GM19240 (cell line): ENCODE data around the gene ZFAND3.

Source experiments
- DNase-seq: peaks from one replicate; pipeline ENCODE4 v3.0.0; 2011; ENCODE audit warnings: low spot score; ENCODE audit not compliant: insufficient read length

Gene ZFAND3

DNA sequence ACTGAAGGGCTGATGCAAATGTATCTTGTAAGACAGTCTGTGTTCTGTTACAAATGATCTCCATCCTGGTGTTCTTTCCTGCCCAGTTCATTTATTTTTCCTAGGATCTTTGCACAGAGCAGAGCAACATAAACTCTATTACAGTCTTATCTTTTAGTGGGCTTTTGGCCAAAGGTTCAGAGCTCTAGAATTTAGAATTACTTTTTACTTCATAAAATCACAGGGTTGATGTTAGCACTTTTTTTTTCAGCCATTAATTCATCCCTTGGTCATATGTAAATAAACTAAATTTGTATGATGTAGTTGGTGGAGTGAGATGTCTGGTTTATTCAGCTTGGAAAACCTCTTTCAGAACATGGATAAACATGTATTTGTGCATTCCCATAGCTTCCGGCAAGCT, 181.9 kb downstream of the ZFAND3 start:
- DNase-seq = no peak

DNA sequence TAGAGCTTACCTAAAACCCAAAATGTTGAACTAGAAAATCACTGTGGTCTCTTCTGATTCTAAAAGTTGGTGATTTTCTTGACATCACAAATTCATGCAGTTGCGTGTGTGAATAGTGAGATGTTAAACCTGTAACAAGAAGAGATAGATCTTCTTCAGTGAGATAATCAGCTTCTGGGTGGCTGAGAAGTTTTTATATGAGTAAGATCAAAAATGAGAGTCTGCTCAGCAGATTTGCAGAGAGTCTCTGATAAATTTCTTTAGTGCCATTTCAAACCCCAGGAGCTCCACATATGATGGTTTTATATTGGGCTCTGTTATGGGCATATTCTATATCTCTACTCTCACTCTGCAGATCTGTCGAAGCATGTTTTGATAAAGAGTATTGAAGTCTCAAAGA, 185.4 kb downstream of the ZFAND3 start:
- DNase-seq = no peak

DNA sequence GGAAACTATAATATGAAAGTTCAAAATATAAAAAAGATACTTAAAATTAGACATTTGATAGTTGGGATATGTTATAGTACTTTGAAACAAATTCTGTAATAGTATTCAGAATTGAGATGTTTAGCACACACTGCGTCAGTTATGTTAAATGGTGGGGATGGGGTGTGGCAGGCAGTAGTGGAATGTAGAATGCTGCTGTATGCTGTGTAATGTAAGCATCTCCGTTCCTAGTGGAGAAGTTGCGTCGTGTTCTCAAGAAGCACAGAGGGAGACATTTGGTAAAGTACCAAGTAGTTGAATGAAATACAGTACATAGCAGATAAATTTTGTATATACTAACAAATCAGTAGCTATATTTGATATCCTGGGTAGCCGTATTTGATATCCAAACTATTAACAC, 192.4 kb downstream of the ZFAND3 start:
- no peak for DNase-seq

DNA sequence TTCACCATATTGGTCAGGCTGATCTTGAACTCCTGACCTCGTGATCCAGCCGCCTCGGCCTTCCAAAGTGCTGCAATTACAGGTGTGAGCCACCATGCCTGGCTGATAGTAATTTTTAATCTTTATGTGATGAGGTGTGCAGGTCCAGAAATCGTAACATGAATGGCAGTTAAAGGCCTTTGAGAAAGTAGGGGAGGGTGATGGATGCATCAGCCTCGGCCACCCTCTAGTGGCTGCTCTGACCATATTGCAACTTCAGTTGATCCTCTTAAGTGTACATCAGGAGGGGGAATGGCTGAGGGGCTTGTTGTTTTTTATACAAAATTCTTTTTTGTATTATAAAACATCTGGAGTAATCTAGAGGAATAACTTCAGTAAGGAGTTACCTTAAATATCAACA, 193.0 kb downstream of the ZFAND3 start:
- DNase-seq = no peak

DNA sequence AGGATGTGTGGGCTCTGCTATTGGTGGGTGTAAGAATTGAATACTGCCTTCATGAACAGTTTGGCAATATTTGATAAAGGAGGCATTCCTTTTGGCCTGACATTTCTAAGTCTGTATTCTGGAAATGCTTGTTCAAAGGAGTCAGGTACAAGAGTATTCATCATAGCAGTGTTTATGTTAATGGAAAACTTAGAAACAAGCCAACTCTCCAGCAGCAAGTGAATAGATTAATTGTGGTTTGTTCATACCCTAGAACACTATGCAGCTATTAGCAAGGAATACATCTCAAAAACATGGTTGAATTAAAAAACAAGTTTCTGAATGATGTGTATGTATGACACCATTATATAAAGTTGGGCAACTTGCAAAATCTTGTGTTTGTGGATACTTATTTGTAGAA, 195.8 kb downstream of the ZFAND3 start:
- no peak for DNase-seq

DNA sequence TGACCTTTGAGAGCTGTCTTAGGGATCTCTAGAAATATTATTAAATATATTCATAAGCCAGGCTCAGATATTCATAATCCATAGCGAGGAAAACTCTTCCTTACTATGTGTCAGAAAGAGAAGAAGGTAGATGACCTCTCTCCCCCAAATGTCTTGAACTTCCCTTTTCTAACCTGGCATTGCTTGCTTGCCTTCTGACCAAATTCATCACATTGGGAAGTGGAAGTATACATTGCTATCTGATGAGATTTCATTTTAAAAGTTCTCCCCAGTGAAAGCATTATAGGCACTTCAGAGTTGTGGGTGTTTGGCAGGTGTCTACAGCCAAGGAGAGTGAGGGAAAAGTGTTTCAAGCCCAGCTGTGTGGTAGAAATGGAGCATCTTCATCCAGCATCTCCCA, 197.3 kb downstream of the ZFAND3 start:
- no peak for DNase-seq

DNA sequence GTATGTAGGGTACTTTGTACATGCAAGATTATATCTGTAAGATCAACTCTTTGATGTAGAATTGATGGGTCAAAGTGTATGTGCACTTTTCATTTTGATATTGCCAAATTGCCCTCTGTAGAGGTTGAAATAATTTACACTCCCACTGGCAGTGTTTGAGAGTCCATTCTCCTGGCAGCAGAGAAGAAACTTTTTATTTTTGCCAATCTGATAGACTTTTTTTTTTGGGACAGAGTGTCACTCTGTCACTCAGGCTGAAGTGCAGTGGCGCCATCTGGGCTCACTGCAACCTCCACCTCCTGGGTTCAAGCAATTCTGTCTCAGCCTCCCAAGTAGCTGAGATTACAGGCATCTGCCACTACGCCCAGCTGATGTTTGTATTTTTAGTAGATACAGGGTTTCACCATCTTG, 199.2 kb downstream of the ZFAND3 start:
- no peak for DNase-seq

DNA sequence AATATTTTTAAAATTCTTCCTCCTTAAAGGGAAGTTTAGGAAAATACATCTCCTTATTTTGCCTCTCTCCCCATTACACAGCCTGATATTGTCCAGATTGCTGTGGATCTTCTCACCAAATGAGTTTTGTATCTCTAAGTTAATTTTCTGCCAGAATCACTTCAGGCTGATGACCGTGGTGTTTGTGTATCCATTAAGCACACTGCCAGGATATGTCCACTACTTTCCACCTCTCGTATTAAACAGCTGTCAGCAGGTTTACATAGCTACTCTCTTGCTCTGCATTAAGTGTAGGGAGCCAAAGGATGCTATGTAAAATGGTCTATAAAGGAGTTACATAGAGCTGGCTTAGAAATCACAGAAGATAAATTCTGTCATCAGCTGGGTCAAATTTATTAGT, 201.1 kb downstream of the ZFAND3 start:
- DNase-seq = no peak

DNA sequence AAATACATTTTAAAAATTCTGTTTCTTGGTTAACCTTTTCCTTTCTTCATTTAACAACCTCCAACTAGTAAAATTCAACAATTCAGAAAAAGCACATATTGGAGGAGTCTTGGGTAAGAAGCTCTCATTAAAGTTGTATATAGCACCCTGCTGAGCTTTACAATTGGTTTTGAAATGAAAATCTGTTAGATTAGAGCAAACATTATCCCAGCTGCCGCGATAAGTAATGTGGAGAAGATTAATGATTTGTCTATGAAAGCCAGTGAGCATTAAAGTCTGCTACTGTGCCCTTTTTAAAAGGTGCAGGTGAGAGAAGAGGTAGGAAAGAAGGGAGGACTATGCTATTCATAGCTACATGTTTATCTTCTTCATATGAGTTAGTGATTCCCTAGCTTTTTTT, 201.5 kb downstream of the ZFAND3 start:
- DNase-seq = no peak

DNA sequence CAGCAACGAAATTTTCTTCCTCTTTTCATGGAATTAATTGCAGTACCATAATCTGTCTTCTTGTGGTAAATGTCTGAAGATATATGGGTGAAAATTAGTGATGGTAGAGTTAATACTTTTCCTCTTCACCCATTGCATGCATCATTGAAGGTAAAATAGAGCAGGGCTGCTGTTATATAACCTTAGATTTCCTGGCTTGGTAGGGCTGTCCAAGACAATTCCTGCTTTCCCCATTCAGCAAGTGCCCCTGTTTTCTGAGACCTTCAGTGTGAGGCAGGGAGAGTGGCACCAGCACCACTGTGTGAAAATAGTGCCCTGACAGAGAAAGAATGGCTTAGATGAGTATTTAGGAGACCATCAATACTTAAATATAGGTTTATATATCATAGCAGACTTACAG, 202.0 kb downstream of the ZFAND3 start:
- DNase-seq = no peak

DNA sequence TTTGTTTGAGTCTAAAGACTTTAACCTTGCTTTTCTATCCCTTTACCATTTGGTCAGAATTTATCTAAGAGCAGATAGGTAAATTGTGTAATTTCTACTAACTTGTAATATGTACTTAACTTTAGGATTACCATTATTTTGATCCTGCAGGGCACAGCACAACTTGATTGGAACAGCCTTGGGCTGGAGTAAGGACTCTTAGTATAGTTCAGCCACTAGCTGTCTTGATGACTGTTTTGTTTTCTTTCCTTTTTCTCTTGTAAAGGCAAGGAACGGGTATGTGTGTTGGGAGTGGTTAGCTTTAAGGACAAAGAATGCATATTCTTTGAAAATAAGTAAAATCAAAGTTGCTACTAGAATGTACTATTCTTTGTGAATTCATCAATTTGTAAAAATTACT, 203.2 kb downstream of the ZFAND3 start:
- DNase-seq = no peak

DNA sequence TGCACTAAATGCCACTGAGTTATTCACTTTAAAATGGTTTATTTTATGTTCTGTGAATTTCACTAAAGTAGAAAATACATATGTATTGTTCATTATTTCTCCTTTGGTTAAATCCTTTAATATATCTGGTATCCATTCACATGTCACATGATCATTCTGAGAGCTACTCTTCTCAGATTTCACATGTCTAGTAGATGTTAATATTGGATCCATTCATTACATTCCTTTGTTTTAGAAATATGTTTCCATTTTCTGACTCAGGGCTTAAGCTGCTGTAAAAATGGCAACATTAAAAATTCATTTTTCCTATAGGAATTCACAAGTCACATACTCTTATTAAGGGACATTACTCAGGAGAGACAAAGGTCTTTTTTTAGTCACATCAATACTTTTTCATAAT, 205.4 kb downstream of the ZFAND3 start:
- DNase-seq = no peak

DNA sequence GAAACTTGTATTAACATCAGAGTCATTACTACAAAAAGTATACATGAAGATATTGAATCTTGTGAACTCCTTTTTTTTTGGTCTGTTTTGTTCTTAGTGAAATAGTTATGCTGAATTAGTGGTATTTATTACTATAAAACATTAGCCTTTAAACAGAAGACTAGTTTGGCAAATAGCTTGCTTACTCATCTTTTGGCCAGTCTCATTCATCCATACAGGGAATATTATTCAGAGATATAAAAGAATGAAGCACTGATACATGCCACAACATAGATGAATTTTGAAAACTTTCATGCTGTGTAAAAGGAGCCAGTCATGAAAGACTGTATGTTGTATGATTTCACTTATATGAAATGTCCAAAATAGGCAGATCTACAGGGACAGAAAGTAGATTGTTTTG, 205.9 kb downstream of the ZFAND3 start:
- no peak for DNase-seq

DNA sequence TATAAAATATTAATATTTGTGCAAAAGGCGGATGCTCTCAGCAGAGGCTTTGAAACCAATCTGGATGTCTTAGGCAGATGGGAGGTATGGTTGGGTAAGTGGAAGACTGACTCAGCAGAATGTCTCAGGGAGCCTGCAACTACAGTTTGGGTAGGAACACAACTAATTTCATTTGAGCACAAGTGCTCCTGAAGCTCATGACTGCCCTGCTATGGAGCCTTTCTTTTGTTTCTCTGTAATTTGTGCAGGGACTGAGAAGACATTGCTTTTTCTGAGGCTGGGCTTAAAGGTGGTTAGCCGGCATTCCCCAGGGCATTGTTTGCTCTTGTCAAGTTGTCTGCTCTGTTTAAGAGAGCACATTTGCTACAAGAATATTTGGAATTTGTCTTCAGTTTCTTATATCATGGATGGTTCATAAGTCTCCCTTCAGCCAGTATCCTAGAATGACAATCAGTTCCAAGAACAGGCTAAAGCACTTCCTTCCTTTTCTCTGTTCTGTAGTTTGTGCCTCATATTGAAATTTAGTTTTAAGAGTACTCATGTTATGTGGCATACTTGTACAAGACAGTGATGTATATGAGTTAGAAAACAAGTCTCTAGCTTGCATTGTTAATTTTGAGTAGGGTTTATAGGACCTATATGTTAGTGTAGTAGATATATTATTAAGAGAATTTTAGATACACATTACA, 208.3 kb downstream of the ZFAND3 start:
- DNase-seq = no peak

DNA sequence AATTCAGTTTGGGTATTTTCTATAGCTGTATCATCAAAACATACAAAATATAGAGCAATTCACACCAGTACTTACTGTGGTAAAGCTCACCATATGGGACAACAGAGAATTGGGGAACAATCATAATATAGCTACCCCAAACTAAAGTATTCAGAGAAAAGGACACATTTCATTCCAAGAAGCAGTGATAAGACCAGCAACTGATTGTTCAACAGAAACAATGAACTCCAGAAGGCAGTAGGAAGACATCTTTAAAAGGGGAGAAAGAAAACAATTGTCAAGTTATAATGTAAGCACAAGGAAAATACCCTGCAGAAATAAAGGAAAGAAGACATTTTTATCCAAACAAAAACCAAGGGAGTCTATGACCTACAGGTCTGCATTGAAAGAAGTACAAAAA, 210.9 kb downstream of the ZFAND3 start:
- DNase-seq = no peak

DNA sequence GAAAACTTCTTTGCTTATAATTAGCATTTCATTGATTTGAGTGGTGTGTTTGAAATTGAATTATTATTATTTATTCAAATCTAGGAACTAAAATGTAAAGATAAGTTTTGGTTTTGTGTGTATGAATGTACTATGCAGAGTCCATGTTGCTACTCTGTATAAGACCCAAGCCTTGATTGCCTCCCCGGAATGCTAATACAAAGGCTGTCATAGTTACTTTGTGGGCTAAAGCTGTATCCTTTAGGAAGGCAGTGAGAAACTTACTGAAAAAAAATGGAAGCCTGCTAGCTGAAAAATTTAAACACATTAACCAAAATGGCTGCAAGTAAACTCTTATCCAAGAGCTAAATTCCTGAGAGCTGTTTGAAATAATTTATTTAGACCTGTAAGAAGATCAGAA, 213.3 kb downstream of the ZFAND3 start:
- no peak for DNase-seq

DNA sequence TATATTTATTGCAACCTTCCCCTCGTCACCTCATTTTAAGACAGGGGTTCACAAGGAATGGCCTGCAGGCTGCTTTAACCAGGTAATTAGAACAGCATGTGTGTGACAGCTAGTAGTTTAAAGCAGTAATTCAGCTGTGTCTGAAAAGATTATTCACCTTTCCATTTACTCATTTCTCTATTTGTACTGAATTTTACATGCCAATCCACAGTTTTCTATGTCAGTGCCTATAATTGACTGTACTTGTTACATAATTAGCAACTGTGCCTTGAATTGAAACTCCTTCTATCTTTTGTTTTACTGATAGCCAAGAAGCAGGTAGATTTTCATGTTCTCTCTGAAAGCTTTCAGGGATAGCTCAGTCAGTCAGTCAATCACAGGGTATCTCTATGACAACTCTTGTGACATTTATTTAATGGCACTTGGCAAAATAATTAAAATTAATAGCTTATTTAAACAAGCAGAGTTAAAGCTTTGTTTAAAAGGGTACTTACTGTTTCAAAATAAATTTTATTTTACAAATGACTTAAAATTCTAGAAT, 214.0 kb downstream of the ZFAND3 start:
- DNase-seq = no peak

DNA sequence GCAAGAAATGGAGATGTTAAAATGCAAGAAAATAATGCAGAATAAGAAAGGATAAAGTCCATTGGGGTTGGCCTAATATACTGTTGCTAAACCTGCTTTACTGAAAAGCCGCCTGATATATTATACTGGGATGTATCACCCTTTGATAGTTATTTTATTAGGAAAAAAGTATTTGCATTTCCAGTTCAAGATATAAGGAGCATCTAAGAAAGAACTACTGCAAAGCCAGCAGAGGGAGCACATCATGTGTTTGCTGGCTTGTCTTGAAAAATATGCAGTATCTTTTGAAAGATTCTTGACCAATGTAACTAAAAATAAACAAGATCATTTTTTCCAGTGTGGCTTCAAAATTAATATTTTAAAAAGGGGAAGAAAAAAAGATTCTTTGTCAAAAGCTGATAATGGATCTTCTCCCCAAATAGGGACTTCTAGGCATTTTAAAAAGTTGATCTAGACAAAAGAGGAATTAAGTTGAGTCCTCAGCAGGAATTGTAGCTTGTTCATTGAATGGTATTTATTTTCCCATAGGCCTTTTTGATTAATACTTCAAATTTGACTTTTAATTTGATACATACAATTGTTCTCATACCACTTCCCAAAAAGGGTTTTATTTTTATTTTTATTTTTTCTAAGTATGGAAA, 214.9 kb downstream of the ZFAND3 start:
- no peak for DNase-seq

DNA sequence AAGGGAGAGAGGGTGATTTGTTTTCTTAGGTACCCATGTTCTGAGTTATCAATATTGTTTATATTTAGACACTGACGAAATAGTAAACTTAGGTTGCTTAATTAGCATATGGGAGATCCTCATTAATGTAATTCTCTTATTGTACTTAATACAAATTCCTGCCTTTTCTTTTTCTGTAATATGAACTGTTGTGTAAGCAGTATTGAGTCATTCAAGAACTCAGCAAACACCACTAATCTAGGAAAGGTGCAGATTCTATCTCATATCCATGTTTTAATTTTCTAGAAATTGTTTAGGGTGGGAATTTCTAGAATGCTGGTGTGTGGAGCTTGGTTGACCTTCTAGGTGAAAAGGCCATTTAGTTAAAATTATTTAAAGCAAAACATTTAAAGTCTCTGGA, 216.0 kb downstream of the ZFAND3 start:
- no peak for DNase-seq

DNA sequence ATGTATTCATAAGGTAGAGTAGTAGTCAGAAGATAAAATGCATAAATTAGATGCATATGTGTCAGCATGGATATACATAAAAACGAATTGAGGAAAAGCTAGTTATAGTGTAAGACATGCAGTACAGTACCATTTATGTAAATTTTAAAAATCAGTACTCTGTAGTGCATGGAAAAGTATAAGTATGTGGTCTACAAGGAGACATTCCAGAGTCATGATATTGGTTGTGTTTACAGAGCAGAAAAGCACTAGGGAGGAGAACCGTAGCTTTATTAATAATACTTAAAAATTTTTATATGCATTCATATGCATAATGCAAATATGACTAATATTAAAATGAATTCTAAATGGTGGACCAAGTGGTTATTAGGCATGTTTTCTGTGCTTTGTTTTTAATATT, 220.0 kb downstream of the ZFAND3 start:
- no peak for DNase-seq

DNA sequence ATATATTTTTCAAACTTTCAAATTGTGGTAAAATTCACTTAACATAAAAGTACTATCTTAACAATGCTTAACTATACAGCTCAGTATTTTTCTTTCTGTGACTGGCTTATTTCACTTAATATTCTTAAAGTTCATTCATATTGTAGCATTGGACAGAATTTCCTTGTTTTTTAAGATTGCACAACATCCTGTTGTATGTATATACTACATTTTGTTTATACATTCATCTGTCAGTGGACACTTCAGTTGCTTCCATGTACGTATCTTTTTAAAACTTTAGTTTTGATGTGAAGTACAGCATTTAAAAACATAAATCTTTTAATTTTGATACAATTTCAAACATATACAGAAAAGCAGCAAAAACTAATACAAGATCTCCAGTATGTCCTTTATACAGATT, 220.7 kb downstream of the ZFAND3 start:
- DNase-seq = no peak

DNA sequence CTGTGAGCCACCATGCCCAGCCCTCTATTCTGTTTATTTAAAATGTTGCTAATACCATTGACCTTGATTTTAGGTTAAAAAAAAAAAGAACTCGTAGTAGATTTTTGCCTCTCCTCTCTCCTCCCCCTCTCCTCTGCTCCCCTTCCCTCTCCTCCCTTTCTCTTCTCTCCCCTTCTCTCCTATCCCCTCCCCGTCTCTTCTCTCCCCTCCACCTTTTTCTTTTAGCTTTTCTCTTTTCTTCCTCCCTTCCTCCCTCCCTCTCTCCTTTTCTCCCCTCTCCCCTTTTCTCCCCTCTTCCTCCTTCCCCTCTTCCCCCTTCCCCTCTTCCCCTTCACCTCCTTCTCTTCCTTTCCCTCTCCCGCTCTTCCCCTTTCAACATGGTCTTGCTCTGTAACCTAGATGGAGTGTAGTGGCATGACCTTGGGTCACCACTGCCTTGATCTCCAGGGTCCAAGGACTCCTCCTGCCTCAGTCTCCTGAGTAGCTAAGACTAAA, 223.8 kb downstream of the ZFAND3 start:
- DNase-seq = no peak

DNA sequence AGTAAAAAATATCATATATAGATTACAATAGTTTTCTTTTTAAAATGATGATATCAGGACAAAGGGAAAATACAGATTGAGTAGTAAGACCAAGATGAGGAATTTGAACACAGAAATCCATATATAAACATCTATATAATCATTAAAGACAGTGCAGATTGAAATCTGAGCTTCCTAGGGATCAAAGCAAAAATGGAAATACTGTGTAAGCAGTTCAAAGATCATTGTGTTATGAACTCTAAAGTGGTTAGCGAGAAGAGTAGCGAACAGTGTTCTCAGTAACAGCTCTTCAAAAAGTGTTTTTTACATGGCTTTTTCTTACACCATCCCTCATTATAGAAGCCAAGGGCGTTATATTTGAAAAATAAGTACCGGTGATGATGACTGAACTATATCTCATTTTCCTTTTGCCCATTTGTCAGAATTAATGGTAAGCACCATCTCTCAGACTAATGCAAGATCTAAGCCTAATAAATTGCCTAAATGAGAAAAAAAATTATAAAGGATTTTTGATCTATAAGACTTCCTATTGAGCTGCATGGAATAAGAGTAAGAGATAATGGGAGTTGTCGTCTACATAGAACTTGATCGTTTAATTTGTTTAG, 226.3 kb downstream of the ZFAND3 start:
- DNase-seq = no peak
